Measurements from ENCODE around the gene CHST15.

- TF ChIP-seq CTCF (IDR thresholded peaks at IDR 0.05) (no peak), POLR2A (IDR thresholded peaks at IDR 0.05) (no peak)
Observed at GRCh38 chr10:124065382-124066125, 27.8 kb downstream of the CHST15 start.
